C4-2B (cell line): ENCODE measurements around the gene SCUBE2.

Experiments used
- ZFX ChIP-seq: fragments of 450-650 bp; IDR thresholded peaks from 2 replicates; pipeline ENCODE4 v1.6.1; 2017
- TF ChIP-seq, protein P1 (sequence below): fragments of 450-650 bp; conservative IDR thresholded peaks from 2 replicates; pipeline ENCODE4 v1.5.1; 2017; ENCODE audit warnings: mild to moderate bottlenecking

- TF ChIP-seq, protein P1, sequence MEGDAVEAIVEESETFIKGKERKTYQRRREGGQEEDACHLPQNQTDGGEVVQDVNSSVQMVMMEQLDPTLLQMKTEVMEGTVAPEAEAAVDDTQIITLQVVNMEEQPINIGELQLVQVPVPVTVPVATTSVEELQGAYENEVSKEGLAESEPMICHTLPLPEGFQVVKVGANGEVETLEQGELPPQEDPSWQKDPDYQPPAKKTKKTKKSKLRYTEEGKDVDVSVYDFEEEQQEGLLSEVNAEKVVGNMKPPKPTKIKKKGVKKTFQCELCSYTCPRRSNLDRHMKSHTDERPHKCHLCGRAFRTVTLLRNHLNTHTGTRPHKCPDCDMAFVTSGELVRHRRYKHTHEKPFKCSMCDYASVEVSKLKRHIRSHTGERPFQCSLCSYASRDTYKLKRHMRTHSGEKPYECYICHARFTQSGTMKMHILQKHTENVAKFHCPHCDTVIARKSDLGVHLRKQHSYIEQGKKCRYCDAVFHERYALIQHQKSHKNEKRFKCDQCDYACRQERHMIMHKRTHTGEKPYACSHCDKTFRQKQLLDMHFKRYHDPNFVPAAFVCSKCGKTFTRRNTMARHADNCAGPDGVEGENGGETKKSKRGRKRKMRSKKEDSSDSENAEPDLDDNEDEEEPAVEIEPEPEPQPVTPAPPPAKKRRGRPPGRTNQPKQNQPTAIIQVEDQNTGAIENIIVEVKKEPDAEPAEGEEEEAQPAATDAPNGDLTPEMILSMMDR: no peak
- TF ChIP-seq ZFX: no peak
These were observed 1.8 kb downstream of the SCUBE2 start for GRCh38 chr11:9089636-9090035.
